ENCODE measurements around the gene C17orf107.

C17orf107 gene

GRCh38 chr17:4938688-4939545, 39.6 kb downstream of the C17orf107 start:
- no peak for DNase-seq

- DNase-seq, result no peak
These were observed 40.1 kb downstream of the C17orf107 start for GRCh38 chr17:4939546-4939795.

- DNase-seq, result peak; percentile 93
These were observed 40.6 kb downstream of the C17orf107 start, which contains the start of the genes RNF167 and SLC25A11 for GRCh38 chr17:4939796-4940554. Gene RNF167 (plus strand): TSS chr17:4940268. CDS start chr17:4940910, 642 bp downstream. Gene SLC25A11 (minus strand): TSS chr17:4940046. CDS start chr17:4939910, 136 bp downstream.

GRCh38 chr17:4940555-4941318, 41.4 kb downstream of the C17orf107 start:
- no peak for DNase-seq

GRCh38 chr17:4941319-4941610, 41.9 kb downstream of the C17orf107 start:
- no peak for DNase-seq

GRCh38 chr17:4942760-4943508, 43.6 kb downstream of the C17orf107 start:
- no peak for DNase-seq

- no peak for DNase-seq
These were observed 44.8 kb downstream of the C17orf107 start for GRCh38 chr17:4944163-4944553.

- no peak for DNase-seq
These were observed 45.3 kb downstream of the C17orf107 start for GRCh38 chr17:4944554-4945175.

GRCh38 chr17:4945176-4945943, 46.0 kb downstream of the C17orf107 start:
- no peak for DNase-seq

GRCh38 chr17:4945944-4946280, 46.6 kb downstream of the C17orf107 start:
- DNase-seq, result no peak

- no peak for DNase-seq
These were observed 47.1 kb downstream of the C17orf107 start for GRCh38 chr17:4946312-4946976.

- no peak for DNase-seq
These were observed 47.7 kb downstream of the C17orf107 start for GRCh38 chr17:4947010-4947410.

- DNase-seq, result no peak
These were observed 48.3 kb downstream of the C17orf107 start for GRCh38 chr17:4947411-4948165.

GRCh38 chr17:4948166-4948930, 49.0 kb downstream of the C17orf107 start, which contains the start of gene PFN1:
Gene PFN1 (minus strand): TSS chr17:4948530. CDS start chr17:4948394, 136 bp downstream.
- peak; percentile 54 for DNase-seq

GRCh38 chr17:4948931-4949320, 49.6 kb downstream of the C17orf107 start:
- DNase-seq, result peak; percentile 66

- no peak for DNase-seq
These were observed 50.2 kb downstream of the C17orf107 start for GRCh38 chr17:4949321-4950074.

GRCh38 chr17:4950075-4950745, 50.9 kb downstream of the C17orf107 start:
- DNase-seq, result no peak

GRCh38 chr17:4950746-4951204, 51.4 kb downstream of the C17orf107 start, which contains the start of gene ENO3:
Gene ENO3 (plus strand): TSS chr17:4951119. CDS start chr17:4951830, 711 bp downstream.
- no peak for DNase-seq
